HG02870 (cell line): ENCODE measurements around the gene PCDH1.

ENCODE experiments used
- ATAC-seq: cut with Tn5 transposase; IDR thresholded peaks from one replicate; pipeline ENCODE4 v1.9.1; 2021; ENCODE audit warnings: mild to moderate bottlenecking, moderate library complexity; ENCODE audit not compliant: unreplicated experiment

Gene PCDH1

GRCh38 chr5:141875022-141875740 is 3.0 kb downstream of the PCDH1 start:
- ATAC-seq, result no peak

GRCh38 chr5:141874262-141874964 is 3.8 kb downstream of the PCDH1 start:
- no peak for ATAC-seq

GRCh38 chr5:141873933-141874261 is 4.3 kb downstream of the PCDH1 start:
- ATAC-seq, result no peak

GRCh38 chr5:141872496-141873356 is 5.5 kb downstream of the PCDH1 start:
- ATAC-seq, result no peak

GRCh38 chr5:141871870-141872269 is 6.3 kb downstream of the PCDH1 start:
- ATAC-seq, result no peak

GRCh38 chr5:141870871-141871270 is 7.3 kb downstream of the PCDH1 start:
- ATAC-seq, result no peak

GRCh38 chr5:141870228-141870627 is 8.0 kb downstream of the PCDH1 start:
- no peak for ATAC-seq

GRCh38 chr5:141869514-141869913 is 8.7 kb downstream of the PCDH1 start:
- no peak for ATAC-seq

GRCh38 chr5:141869040-141869439 is 9.2 kb downstream of the PCDH1 start:
- ATAC-seq, result no peak

- ATAC-seq, result no peak
Measured at GRCh38 chr5:141868541-141868940, 9.7 kb downstream of the PCDH1 start.

- ATAC-seq, result no peak
Measured at GRCh38 chr5:141867651-141868050, 10.6 kb downstream of the PCDH1 start.

- no peak for ATAC-seq
Measured at GRCh38 chr5:141867139-141867538, 11.1 kb downstream of the PCDH1 start.

GRCh38 chr5:141866096-141866495 is 12.1 kb downstream of the PCDH1 start:
- ATAC-seq, result no peak

GRCh38 chr5:141865406-141865805 is 12.8 kb downstream of the PCDH1 start:
- no peak for ATAC-seq

- ATAC-seq, result no peak
Measured at GRCh38 chr5:141864371-141865370, 13.5 kb downstream of the PCDH1 start.

GRCh38 chr5:141863569-141864178 is 14.5 kb downstream of the PCDH1 start:
- ATAC-seq, result no peak

- no peak for ATAC-seq
Measured at GRCh38 chr5:141862936-141863543, 15.2 kb downstream of the PCDH1 start.

GRCh38 chr5:141861194-141861593 is 17.0 kb downstream of the PCDH1 start:
- ATAC-seq, result no peak

GRCh38 chr5:141858079-141858765 is 20.0 kb downstream of the PCDH1 start:
- no peak for ATAC-seq
